Measurements from ENCODE around the gene KCNN4.
A peak's percentile ranks its signal among the peaks of the same experiment; 100 is the strongest.

Gene KCNN4

DNA sequence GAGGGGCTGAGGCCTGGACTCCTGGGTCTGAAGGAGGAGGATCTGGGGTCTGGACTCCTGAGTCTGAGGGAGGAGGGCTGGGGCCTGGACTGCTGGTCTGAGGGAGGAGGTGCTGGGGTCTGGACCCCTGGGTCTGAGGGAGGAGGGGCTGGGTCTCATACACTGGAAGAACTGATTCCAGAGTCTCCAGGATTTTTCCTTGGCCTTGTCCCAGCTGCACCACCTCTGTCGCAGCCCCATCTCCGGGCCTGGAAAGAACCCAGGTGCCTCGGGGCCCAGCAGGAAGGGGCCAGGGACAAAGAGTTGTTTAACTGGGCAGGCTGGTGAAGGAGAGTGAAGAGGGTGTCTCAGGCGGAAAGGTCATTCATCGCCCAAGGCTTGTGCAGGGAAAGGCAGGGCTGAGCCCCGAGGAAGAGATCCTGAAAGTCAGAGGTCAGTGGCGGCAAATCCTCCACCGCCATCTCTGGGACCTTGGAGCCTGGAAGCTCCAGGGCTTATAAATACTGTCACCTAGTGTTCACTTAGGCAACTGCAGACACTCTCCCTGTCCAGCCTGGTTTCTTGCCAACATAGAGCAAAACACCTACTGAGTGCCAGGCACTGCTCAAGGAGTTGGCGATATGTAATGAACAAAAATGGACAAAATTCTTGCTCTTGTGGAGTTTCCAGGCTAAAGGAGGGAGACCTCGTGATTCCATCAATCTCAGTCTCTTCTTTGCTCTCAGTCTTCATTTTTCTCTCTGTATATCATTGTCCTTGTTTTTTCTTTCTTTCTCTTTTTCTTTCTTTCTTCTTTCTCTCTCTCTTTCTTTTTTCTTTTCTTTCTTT lies 4.4 kb upstream of the KCNN4 start:
- TF ChIP-seq, protein P1, sequence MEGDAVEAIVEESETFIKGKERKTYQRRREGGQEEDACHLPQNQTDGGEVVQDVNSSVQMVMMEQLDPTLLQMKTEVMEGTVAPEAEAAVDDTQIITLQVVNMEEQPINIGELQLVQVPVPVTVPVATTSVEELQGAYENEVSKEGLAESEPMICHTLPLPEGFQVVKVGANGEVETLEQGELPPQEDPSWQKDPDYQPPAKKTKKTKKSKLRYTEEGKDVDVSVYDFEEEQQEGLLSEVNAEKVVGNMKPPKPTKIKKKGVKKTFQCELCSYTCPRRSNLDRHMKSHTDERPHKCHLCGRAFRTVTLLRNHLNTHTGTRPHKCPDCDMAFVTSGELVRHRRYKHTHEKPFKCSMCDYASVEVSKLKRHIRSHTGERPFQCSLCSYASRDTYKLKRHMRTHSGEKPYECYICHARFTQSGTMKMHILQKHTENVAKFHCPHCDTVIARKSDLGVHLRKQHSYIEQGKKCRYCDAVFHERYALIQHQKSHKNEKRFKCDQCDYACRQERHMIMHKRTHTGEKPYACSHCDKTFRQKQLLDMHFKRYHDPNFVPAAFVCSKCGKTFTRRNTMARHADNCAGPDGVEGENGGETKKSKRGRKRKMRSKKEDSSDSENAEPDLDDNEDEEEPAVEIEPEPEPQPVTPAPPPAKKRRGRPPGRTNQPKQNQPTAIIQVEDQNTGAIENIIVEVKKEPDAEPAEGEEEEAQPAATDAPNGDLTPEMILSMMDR (IDR thresholded peaks at IDR 0.05; ENCODE audit: low read depth, low read length), result peak; percentile 99

DNA sequence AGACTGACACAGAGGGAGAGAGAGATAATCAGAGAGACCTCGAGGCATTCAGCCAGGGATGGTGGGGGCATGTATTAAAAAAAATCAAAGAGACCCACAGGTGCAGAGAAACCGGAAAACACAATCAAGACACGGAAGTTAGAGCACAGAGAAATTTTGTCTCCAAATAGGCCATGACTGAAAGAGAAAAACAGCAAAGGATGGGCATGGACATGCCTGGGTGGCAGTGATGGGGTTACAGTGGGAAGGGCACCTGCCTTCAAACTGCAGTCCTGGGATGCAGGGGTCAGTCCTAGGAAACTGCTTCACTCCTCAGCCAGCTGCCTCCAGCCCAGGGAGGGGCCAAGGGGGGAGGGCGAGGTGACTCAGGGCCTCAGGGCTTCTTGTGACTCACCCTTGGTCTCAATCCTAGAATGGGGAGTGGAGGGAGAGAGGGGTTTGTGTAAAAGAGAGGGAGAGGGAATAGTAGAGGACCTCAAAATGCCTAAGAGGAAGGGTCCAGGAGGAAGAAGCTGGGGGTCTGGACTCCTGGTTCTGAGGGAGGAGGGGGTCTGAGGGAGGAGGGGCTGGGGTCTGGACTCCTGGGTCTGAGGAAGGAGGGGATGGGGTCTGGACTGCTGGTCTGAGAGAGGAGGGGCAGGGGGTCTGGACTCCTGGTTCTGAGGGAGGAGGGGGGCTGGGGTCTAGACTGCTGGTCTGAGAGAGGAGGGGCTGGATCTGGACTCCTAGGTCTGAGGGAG lies 3.6 kb upstream of the KCNN4 start:
- no peak overlapping the region for H3K4me3 ChIP-seq (replicated peaks in 1 of 2; ENCODE audit: low read depth in 2 of 2, low read length in 2 of 2)
- DNase-seq (ENCODE audit: low read depth in 2 of 2), result peak; percentile 75 to 84
- TF ChIP-seq, protein P1 (IDR thresholded peaks at IDR 0.05; ENCODE audit: low read depth, low read length), result no peak

More for the DNA sequence above, 4.4 kb upstream of the KCNN4 start:
- no peak overlapping the region for H3K4me3 ChIP-seq (replicated peaks in 1 of 2; ENCODE audit: low read depth in 2 of 2, low read length in 2 of 2)
- DNase-seq (ENCODE audit: low read depth in 2 of 2), result peak; percentile 74 to 85

GRCh38 chr19:43783636-43784035 lies 2.9 kb upstream of the KCNN4 start:
- H3K4me3 ChIP-seq (replicated peaks in 1 of 2; ENCODE audit: low read depth in 2 of 2, low read length in 2 of 2), result no peak overlapping the region
- TF ChIP-seq, protein P1 (IDR thresholded peaks at IDR 0.05; ENCODE audit: low read depth, low read length), result no peak
- no peak for DNase-seq (ENCODE audit: low read depth in 2 of 2)

- H3K4me3 ChIP-seq (replicated peaks in 1 of 2; ENCODE audit: low read depth in 2 of 2, low read length in 2 of 2), result no peak overlapping the region
- TF ChIP-seq, protein P1 (IDR thresholded peaks at IDR 0.05; ENCODE audit: low read depth, low read length), result no peak
- DNase-seq (ENCODE audit: low read depth in 2 of 2), result no peak
Observed at GRCh38 chr19:43782689-43783231, 2.0 kb upstream of the KCNN4 start.

GRCh38 chr19:43782311-43782660 lies 1.5 kb upstream of the KCNN4 start:
- H3K4me3 ChIP-seq (replicated peaks in 1 of 2; ENCODE audit: low read depth in 2 of 2, low read length in 2 of 2), result no peak overlapping the region
- TF ChIP-seq, protein P1 (IDR thresholded peaks at IDR 0.05; ENCODE audit: low read depth, low read length), result no peak
- no peak for DNase-seq (ENCODE audit: low read depth in 2 of 2)

DNA sequence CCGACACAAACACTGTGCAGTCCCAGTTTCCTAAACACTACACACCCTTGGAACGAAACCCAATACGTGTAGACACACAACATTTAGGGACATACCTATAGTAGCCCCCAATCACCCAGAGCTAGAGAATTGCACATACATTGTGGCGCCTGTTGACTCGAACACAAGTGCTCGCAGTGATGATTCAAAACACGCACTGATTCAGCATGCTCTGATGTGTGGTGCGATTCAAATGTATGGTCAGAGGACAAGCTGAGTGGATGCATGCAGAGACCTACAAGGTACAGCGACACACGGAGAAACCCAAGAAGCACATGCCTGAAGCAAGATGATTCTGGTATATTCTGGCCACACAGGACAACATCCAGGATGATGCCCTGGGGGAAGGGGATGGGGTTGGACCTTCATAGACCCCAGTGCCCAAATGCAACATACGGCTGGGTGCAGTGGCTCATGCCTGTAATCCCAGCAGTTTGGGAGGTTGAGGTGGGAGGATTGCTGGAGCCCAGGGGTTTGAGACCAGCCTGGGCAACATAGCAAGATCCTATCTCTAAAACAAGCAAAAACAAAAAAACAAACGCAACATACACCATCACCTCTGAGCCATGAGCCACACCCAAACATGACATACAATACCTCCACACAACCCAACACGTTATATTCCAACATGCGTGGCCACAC lies 997 bp upstream of the KCNN4 start:
- TF ChIP-seq, protein P1 (IDR thresholded peaks at IDR 0.05; ENCODE audit: low read depth, low read length), result no peak
- no peak overlapping the region for H3K4me3 ChIP-seq (replicated peaks in 1 of 2; ENCODE audit: low read depth in 2 of 2, low read length in 2 of 2)
- no peak for DNase-seq (ENCODE audit: low read depth in 2 of 2)

All from cardiac fibroblast (primary cell).